ENCODE data around the gene IFIH1.

The IFIH1 gene

DNA sequence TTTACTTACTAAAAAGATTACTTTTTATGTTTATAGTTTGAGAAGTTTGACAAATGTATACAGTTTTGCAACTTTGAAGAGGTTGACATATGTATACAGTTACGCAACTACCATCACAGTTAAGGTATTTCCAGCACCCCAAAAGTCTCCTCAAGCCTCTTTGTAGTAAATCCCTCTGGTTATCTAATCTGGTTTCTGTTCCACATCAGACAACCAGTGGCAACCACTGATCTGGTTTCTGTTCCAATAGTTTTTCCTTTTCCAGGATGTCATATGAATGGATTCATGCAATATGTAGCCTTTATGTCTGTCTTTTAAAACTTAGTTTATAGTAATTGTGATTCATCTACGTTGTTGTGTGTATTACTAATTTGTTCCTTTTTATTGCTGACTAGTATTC lies 23.5 kb downstream of the IFIH1 start:
- ChIA-PET CTCF (interaction anchor here (1.1 to 14.9 kb wide), 9 partner anchors 8 to 170 kb away, joined by 3 to 656 read pairs (median 67); partner anchors contain the start of genes FAP and GCG), POLR2A (no interaction called here)
- DNase-seq (ENCODE audit: low read depth, low spot score) = no peak
- TF ChIP-seq, protein P1, sequence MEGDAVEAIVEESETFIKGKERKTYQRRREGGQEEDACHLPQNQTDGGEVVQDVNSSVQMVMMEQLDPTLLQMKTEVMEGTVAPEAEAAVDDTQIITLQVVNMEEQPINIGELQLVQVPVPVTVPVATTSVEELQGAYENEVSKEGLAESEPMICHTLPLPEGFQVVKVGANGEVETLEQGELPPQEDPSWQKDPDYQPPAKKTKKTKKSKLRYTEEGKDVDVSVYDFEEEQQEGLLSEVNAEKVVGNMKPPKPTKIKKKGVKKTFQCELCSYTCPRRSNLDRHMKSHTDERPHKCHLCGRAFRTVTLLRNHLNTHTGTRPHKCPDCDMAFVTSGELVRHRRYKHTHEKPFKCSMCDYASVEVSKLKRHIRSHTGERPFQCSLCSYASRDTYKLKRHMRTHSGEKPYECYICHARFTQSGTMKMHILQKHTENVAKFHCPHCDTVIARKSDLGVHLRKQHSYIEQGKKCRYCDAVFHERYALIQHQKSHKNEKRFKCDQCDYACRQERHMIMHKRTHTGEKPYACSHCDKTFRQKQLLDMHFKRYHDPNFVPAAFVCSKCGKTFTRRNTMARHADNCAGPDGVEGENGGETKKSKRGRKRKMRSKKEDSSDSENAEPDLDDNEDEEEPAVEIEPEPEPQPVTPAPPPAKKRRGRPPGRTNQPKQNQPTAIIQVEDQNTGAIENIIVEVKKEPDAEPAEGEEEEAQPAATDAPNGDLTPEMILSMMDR (IDR thresholded peaks at IDR 0.05; ENCODE audit: insufficient read depth, low read length, missing control alignments) = no peak
- H3K4me3 ChIP-seq (ENCODE audit: low read depth, low read length) = no peak overlapping the region

DNA sequence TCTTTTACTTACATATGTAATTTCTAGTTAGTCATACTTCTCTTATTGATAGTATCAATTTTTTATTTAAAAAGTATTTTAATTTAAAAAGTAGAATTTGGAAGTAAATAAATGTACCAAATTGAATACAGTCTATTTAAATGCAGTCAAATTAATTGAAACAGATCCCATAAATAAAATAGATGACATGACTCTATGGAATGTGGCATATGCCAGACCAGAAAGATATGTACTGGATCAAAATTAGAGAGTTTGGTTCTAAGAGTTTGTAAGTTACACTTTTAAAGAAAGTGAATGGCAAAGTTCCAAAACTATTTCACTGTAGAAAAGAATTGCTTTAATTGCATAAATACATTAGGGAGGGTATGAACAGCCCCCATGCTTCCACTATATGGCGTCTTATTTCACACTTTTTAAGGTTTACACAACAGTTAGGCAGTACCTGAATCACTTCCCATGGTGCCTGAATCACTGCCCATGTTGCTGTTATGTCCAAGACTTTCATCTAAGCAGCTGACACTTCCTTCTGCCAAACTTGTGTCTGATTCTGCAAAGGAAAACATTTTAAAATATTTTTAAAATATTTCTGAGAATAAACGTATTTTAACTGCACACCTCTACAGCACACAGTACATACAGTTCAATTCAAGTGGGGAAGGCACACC lies 25.2 kb downstream of the IFIH1 start:
- no peak overlapping the region for H3K4me3 ChIP-seq (ENCODE audit: low read depth, low read length)
- DNase-seq (ENCODE audit: low read depth, low spot score) = no peak
- CTCF ChIA-PET = interaction anchor here (1.4 to 14.9 kb wide), 6 partner anchors 10 to 141 kb away, joined by 4 to 656 read pairs (median 175); partner anchors contain the start of gene GCG
- TF ChIP-seq, protein P1 (IDR thresholded peaks at IDR 0.05; ENCODE audit: insufficient read depth, low read length, missing control alignments) = no peak
- POLR2A ChIA-PET = no interaction called here

DNA sequence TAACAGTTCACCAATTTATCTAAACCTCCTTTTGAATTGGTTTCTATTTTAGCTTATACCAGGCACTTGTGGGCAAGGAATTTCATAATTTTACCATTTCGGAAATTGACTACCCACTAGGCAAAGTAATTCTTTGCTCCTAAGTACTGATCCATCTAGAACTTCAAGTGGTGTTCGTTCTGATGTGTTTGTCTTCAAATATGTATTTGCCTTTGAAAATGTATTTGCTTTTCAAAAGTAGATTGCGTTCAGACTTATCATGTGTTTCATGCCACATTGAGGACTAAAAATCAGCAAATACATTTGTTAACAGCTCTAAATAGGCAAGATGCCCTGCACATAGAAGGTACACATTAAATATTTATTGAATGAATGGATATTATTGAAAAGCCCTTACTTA lies 26.7 kb downstream of the IFIH1 start:
- ChIA-PET CTCF (interaction anchor here (0.8 to 14.9 kb wide), 3 partner anchors 8 to 74 kb away, joined by 3 to 656 read pairs (median 12); no protein-coding TSS in a partner anchor), POLR2A (no interaction called here)
- TF ChIP-seq, protein P1 (IDR thresholded peaks at IDR 0.05; ENCODE audit: insufficient read depth, low read length, missing control alignments) = no peak
- no peak for DNase-seq (ENCODE audit: low read depth, low spot score)
- no peak overlapping the region for H3K4me3 ChIP-seq (ENCODE audit: low read depth, low read length)

DNA sequence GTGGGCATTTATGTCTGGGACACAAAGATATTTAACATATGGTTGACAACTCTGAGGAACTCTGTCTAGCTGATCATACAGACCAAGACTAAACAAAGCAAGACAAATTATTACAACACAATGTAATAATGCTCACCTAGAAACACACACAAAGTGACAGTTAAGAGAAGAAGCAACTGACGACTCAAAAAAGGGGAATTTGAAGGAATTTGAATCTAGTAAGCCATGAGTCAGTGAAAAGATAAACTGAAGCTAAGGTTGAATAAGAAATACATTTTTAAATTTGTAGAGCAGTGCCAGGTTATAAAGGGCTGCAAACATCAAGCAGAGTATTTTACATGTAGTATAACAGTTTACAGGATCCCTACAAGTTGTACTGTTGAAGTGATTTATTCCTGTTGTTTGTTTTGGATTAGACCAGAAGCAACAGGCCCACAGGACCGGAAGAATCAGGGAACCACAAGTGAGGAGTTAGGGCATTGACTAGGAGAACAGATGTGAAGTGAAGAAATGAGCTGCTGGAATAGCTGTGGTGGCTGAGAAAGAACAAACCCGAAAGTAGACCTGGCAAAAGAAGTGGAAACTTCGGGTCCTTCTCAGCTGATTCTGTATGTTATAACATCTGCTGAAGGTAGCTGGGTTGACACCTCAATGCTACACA lies 35.6 kb downstream of the IFIH1 start:
- ChIA-PET CTCF (interaction anchor here (0.7 to 4.4 kb wide), 8 partner anchors 15 to 1904 kb away, joined by 3 to 29 read pairs (median 4); no protein-coding TSS in a partner anchor), POLR2A (interaction anchor here (0.9 kb wide), 1 partner anchor 26 kb away, joined by 3 read pairs; no protein-coding TSS in a partner anchor)
- no peak overlapping the region for H3K4me3 ChIP-seq (ENCODE audit: low read depth, low read length)
- TF ChIP-seq, protein P1 (IDR thresholded peaks at IDR 0.05; ENCODE audit: insufficient read depth, low read length, missing control alignments) = no peak
- no peak for DNase-seq (ENCODE audit: low read depth, low spot score)

DNA sequence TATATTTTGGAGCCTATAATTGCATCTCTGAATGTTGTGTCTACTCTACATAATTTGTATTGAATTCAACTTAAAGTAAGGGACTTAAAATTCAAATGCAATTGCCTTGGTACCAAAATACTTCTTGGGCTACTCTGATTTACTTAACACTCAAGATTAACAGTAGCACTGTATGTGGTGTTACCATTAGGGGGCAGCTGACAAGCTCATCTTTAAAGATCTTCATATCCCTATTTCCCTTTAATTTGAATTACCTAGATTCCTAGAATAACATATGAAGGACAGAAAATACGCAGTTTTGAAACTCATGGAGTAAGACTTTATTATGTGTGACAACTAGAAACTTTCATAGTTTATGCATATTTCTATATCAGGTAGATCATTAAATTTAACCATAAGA lies 37.8 kb downstream of the IFIH1 start:
- no peak overlapping the region for H3K4me3 ChIP-seq (ENCODE audit: low read depth, low read length)
- no peak for DNase-seq (ENCODE audit: low read depth, low spot score)
- POLR2A ChIA-PET = no interaction called here
- TF ChIP-seq, protein P1 (IDR thresholded peaks at IDR 0.05; ENCODE audit: insufficient read depth, low read length, missing control alignments) = no peak
- CTCF ChIA-PET = interaction anchor here (0.9 to 4.4 kb wide), 4 partner anchors 14 to 127 kb away, joined by 3 to 29 read pairs (median 3); no protein-coding TSS in a partner anchor

DNA sequence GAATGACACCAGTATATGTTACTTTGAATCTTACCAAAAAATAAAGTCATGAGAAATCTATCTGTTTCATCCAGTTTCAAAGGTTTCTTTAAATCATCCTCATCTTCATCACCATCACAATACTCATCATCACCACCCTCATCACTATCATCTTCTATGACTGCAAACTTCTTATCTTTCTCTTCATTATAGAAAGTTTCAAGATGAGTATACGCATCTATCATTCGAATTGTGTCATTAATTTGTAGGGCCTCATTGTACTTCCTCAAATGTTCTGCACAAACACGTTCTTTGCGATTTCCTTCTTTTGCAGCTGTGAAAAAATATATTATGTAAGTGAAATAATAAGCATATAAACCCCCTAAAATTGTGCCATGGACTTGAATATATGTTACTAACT lies 41.1 kb downstream of the IFIH1 start:
- H3K4me3 ChIP-seq (ENCODE audit: low read depth, low read length) = no peak overlapping the region
- POLR2A ChIA-PET = no interaction called here
- CTCF ChIA-PET = interaction anchor here (1.8 to 3.5 kb wide), 2 partner anchors 21 to 57 kb away, joined by 7 to 23 read pairs; no protein-coding TSS in a partner anchor
- TF ChIP-seq, protein P1 (IDR thresholded peaks at IDR 0.05; ENCODE audit: insufficient read depth, low read length, missing control alignments) = no peak
- no peak for DNase-seq (ENCODE audit: low read depth, low spot score)

Data from AG04449 (cell line).